ENCODE measurements around the gene MTHFD2L.

The MTHFD2L gene

DNA sequence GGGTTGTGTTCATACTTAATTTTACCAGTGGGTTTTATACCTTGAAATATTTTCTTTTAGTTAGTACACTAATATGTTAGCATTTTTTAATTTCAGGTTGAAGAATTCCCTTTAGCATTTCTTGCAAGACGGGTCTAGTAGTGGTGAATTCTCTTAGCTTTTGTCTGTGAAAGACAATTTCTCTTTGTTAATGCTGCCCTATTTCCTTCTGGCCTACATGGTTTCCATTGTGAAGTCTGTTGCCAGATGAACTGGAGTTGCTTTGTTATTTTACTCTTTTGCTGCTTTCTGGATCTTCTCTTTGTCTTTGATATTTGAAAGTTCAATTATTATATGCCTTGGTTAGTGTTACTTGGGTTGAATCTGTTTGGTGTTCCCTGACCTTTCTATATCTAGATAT lies 25.0 kb upstream of the MTHFD2L start:
- DNase-seq (ENCODE audit: low read depth): no peak

DNA sequence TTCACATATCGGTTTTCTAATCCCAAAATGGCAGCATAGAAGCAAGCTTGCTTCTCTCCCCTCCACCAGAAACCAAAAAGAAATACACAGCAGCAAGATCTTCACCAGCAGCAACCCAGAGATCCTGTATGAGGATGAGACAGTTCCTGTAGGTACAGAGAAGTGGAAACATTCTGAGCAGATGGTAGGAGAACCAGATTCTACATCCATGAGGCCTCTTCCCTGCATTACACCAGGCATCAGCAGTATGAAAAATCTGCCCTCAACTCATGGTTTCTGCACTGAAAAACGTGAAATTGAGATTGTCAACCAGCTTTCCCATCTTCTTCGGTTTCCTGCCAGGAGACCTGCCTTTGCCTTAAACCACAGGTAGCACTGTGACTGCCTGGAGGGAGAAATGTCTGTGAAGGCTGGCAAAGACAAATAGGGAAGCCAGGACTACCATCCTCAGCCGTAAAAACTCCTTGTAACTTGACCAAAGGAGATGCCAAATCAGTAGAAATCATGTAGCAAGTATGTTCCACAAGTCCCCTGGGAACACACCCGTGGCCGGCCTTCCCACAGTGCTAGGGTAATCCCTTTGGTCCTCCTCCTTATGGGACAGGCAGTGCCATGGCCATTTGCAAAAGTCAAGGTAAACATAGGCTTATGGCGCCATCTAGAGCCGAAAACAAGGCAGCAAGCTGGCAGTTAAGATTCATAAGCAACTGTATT lies 24.0 kb upstream of the MTHFD2L start:
- peak; percentile 2 for DNase-seq (ENCODE audit: low read depth)

DNA sequence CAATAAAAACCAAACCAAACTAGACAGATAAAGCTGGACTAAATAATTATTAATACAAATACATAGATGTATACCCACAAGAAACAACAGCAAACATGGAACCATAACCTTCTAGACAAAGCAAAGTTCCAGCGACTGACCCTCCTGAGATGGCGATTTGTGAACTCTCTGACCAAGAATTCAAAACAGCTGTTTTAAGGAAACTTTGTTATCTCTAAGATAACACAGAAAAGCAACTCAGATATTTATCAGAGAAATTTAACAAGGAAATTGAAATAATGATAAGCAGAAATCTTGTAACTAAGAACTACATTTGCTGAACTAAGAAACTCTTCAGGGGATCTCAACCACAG lies 23.4 kb upstream of the MTHFD2L start:
- DNase-seq (ENCODE audit: low read depth): no peak

GRCh38 chr4:74146581-74147129 lies 11.3 kb upstream of the MTHFD2L start:
- no peak for DNase-seq (ENCODE audit: low read depth)

- no peak for DNase-seq (ENCODE audit: low read depth)
These were observed 9.7 kb upstream of the MTHFD2L start for GRCh38 chr4:74148205-74148604.

DNA sequence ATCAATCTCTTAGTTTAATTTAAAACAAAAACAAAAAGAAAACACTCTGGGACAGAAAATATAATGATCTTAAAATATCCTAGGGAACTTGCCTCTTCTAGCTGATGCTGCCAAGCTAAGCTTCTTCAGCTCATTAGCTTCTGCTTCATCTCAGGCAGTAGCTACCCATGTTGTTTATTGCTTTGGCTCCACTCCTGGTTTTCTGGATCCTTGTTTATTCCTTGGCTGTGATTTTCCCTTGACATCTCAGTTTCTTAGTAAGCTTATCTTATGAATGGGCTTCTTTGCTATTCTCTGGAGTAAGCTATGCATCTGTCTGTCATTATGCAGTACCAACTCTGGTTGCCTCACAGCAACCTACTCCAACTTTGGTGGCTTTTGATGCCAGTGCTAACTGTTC lies 5.1 kb upstream of the MTHFD2L start:
- no peak for DNase-seq (ENCODE audit: low read depth)

DNA sequence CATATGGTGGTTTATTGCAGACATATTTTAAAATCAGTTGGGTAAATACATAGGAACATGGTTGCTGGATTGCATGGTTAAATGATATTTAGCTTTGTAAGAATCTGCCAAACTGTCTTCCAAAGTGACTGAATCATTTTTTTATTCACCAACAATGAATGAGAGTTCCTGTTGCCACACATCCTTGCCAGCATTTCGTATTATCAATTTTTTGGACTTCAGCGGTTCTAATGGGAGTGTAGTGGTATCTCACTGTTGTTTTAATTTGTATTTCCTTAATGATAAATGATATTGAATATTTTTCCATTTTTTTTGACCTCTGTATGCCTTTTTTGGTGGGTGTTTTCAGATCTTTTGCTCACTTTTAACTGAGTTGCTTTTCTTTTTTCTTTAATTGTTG lies 1.4 kb upstream of the MTHFD2L start:
- no peak for DNase-seq (ENCODE audit: low read depth)

DNA sequence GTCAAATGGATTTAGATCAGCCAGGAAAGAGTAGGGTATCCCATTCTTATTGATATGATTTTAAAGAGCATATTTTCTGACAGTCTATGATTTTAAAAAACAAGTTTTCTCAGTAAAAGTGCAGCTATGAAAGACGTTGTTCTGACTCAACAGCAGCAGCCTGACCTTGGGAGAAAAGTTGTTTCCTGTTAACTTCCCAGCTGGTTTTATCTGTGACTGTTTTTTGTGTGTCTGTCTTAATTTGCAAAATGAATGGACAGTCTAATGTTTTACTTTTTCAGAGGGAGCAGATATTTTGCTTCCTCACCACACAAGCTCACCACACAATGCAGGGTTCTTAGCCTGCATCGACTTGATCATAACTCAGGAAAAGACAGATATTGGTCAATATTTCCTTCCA lies 764 bp upstream of the MTHFD2L start:
- no peak for DNase-seq (ENCODE audit: low read depth)

DNA sequence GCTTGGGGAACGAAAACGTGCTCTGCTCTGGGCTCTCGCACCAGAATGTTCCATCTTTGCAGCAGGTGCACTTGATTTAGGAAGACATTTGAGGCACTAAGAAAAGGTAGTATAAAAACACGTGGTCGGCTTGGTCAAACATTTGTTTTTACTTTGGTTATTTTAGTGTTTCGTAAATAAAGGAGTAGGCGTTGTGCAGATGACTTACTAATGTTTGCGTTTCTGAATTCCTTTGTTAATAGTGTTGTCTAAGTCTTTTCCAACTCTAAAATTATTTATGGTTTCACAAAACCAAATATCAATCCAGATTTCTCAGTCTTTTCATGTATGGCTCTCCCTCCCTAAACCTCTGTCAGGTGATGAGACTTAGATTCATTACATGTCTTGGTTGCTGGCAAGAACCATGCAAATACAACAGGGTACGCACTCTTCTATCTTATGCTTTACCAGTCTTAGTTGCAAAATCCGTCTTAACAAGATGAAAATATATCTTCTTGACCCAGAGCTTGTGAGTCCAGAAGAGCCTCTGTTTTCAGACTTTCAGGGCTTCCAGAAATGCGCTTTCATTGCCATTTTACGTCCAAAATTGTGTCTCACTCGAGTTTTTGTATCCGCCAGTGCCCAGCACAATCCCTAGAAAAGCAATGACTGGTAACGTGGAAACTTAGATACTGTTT lies 686 bp downstream of the MTHFD2L start:
- DNase-seq (ENCODE audit: low read depth): no peak

DNA sequence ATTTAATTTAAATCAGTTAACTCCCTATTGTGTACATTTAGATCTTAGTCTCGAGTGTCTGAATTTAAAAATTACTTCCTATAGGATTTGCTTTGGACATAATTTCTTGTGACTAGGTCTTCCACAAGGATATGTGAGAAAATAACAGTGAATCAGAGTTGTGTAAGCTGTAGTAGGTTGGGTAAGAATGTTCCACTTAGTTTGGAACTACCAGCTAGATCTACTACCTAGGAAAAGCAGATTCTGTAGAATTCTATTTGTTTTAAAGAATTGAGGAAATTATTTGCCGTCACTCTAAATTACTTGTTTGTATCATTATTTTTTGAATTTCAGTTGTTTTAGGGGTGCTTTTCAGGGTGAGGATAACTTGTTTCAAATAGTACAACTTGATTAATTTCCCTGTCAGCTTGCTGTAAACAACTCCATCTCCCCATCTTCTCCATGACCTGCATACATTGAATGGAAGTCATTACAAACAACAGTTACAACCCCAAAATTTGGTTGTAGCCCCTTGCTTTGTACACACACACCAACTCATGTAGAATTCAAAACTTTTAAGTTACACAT lies 1.3 kb downstream of the MTHFD2L start:
- no peak for DNase-seq (ENCODE audit: low read depth)

DNA sequence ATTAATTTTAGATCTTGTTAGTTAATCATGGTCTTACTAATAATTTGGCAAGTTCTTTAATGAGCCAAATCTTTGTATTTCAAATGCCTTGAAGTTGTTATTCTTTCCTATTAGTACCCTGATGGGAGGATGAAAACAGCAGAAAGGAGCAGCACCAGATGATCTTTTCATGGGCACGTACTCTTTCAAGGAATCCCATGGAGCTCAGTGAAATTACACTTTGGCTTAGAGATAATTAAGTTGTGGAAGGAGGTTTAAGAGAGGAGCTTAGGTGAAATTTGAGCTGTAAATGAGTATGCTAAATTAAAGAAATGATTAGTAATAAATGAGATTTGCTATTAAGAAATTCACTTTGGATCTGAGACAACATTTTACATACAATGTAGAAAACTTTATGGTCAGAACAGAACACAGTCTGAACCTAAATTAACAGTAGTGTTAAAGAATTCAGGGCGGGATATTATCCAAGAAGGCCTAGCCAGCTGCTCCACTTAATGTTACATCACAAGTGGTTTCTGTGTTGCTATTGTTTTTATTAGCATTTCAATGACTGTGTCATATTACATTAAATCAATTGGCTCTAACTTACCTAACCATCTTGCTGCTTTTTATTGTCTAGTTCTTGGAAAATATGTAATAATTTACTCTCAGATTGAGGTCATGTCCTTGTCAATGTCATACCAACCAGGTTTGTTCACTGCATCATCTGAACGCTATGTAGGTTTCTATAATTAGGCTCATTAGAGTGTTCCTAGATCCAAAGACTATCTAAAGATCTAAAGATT lies 3.9 kb downstream of the MTHFD2L start:
- no peak for DNase-seq (ENCODE audit: low read depth)

DNA sequence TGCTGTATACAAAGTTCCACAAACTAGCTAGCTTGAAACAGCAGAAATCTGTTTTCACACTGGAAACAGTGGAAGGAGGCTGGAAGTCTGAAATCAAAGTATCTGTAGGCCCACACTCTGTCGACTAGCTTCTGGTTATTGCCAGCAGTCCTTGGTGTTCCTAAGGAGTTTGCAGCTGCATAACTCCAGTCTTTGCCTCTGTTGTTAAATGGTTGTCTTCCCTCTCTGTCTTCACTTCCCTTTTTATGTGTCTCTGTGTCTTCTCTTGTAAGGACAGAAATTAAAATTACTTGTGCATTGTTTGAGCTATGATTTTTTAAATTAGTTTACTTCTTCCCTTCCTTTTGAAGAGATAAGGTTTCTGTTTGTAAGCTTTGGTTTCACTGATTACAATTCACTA lies 8.2 kb downstream of the MTHFD2L start:
- no peak for DNase-seq (ENCODE audit: low read depth)

DNA sequence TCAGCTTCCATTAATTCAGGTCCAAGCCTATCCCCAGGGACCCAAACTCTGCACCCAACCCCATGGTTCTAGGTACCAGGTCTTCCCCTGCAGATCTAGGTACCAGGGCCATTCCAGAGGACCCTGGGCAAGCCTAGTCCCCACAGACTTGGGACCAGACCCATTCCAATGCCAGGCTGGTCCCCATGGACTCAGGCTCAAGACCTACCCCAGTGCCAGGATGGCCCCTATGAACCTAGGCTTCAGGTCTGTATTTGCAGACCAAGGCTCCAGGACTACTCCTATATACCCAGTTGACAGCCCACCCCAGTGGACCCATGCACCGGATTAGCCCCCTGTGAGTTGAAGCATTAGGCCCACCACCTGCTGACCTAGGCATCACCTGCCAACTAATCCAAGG lies 8.9 kb downstream of the MTHFD2L start:
- no peak for DNase-seq (ENCODE audit: low read depth)

DNA sequence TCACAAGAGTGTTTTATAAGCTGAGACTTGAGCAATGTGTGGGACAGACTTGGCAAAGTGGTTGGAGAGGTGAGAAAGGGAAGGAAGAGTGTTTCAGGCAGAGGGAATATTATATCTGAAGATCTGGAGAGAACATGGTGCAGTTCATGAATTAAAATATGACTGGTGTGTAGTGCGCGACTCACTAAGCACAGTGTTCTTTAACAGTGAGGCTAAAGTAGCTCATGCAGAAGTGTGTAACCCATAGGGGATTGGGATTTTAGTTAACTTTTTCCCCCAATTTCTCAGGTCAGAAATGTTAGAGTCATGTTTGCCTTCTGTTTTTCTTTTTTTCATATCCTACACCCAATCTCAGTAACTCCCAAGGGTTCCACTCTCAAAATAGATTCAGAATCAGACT lies 9.7 kb downstream of the MTHFD2L start:
- DNase-seq (ENCODE audit: low read depth): no peak

DNA sequence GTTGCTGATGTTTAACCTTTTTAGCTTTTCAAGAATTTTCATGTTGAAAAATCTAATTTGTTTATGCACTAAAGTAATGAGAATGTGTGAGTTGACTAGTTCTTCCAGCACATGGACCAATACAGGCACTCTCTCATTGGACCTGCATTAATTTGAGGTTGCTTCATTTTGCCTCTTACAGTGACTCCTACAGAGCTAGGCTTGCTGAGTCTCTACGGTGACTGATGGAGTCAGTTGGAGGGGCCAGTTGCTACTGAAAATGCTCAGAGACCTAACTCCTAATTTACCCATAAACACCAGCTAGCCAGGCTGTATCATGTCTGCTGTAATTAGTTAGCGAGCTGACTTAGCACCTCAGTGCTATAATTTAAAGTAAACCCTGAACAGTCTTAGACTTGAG lies 10.9 kb downstream of the MTHFD2L start:
- DNase-seq (ENCODE audit: low read depth): no peak

DNA sequence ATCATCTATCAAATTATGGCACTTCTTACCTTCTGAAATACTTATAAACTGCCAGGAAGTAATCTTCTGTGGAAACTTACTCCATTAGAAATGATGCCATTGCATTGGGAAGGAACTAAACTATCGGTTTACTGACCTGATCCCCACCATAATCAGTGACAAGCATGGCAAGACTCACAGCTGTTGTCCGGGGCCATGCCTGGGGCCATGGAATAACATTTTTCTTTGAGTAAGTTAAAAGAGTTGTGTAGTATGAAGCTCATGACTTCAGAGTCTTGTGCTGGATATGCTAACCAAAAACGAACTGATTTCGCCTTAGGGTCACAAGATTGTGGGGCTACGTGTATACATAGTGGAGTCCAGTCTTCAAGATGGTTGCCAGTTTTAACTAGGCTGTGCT lies 15.4 kb downstream of the MTHFD2L start:
- no peak for DNase-seq (ENCODE audit: low read depth)

DNA sequence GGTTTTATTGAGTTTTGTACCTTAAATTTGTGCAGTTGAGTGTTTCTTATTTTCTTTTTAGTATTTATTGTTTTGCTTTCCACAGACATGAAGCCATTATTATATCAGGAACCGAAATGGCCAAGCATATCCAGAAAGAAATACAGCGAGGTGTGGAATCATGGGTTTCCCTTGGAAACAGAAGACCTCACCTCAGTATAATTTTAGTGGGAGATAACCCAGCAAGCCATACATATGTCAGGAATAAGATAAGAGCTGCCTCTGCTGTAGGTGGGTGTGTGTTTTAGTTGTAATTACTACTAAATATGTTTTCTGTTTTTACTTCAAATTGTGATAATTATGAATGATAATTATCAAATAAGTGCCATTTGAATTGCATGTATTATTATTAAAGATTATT lies 16.5 kb downstream of the MTHFD2L start:
- DNase-seq (ENCODE audit: low read depth): no peak

GRCh38 chr4:74174941-74175340 lies 17.0 kb downstream of the MTHFD2L start:
- DNase-seq (ENCODE audit: low read depth): no peak

DNA sequence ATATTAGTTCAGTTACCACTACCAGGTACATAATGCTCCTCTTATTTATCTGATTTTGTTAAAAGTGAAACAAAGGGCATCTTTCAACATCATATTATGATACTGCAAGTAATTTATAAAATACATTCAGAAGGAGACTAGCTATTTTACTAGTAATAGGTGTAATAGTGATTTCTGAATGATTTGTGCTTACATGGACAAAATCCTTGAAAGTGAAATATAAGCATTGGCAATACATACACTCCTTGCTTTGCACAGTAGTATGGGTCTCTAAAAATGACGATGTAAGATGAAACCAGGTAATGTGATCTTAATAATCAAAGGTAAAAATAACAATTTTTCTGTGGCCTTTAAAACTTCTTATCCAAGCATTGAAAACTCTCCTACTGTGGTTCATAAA lies 17.5 kb downstream of the MTHFD2L start:
- no peak for DNase-seq (ENCODE audit: low read depth)

DNA sequence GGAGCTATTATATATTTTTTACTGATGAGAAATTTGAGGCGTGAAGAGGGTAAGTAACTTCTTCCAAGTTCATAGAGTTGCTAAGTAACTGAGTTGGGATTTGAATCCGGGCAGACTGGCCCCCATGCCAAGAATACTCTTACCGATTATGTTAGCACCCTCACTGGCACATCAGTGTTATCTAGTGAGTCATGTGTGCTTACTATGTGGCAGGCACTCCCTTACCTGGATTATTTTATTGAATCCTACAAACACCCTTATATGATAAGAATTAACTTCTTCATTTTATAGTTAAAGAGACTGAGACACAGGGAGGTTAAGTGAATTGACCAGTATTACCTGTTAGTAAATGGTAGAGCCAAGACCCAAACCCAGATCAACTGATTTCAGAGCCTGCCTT lies 20.9 kb downstream of the MTHFD2L start:
- no peak for DNase-seq (ENCODE audit: low read depth)

- DNase-seq (ENCODE audit: low read depth): no peak
These were observed 23.3 kb downstream of the MTHFD2L start for GRCh38 chr4:74181219-74181618.

- no peak for DNase-seq (ENCODE audit: low read depth)
These were observed 31.0 kb downstream of the MTHFD2L start for GRCh38 chr4:74188912-74189311.
